Motor neuron (in vitro differentiated cells): Measurements from ENCODE around the gene COL5A3. TPM values are rescaled to one million over a fixed set of nuclear protein-coding genes. Genes with fewer than 3 reads are reported as not detected.

Experiments
- ATAC-seq, 8 experiments: fragments of 200-7000 bp; cut with Tn5 transposase; replicated peaks in 6 of 8; 2 replicates each; pipeline ENCODE4 v1.8.0; 2021; ENCODE audit warnings: mild to moderate bottlenecking in 8 of 8, moderate library complexity in 8 of 8
- H3K27ac ChIP-seq, 2 donors: fragments of 250-450 bp; sonication (Bioruptor Pico); 2 replicates each; pipeline ENCODE4 v1.9.0; 2021; ENCODE audit warnings: antibody characterized with exemption in 2 of 2, mild to moderate bottlenecking in 2 of 2, moderate library complexity in 1 of 2
- H3K4me1 ChIP-seq, 2 donors: fragments of 250-450 bp; sonication (Bioruptor Pico); replicated peaks in 1 of 2; 2 replicates each; pipeline ENCODE4 v1.6.1; 2021; ENCODE audit warnings: antibody characterized with exemption in 2 of 2, mild to moderate bottlenecking in 2 of 2, moderate library complexity in 1 of 2
- H3K4me3 ChIP-seq, 5 donors: fragments of 250-450 bp; sonication (Bioruptor Pico); 2 replicates each; pipeline ENCODE4 v1.9.0; 2021; ENCODE audit warnings: antibody characterized with exemption in 5 of 5, mild to moderate bottlenecking in 5 of 5, moderate library complexity in 4 of 5
- WGBS, 10 experiments: fragments of 450-650 bp; shearing (Covaris generic); methylation state at CpG; one replicate each; pipeline ENCODE4 v1.0.0; 2022; 5-methylcytosine and 5-hydroxymethylcytosine counted together
- in situ Hi-C, 9 experiments: fragments of 400-800 bp; cut with MboI; loops; one replicate each; pipeline ENCODE4 v1.15.0; 2021; ENCODE audit warnings: low sequenced_read_pairs in 9 of 9, low pct_unique_long_range_greater_than_20kb in 2 of 9; ENCODE audit not compliant: unreplicated experiment in 9 of 9
- total RNA-seq, 8 experiments: library from RNA; unstranded; fragments of 300-600 nt; gene quantifications; 2 replicates each; pipeline versions ENCODE4 v1.2.3 to v1.2.4, GENCODE V29; 2022

The COL5A3 gene
- total RNA-seq, 8 experiments from 2014 or later = 0.07 to 5.3 (median 0.19) TPM; not detected in 2

GRCh38 chr19:10008184-10008765 is 2.0 kb downstream of the COL5A3 start:
- in situ Hi-C loops = no loop called here
- no peak overlapping the region for H3K27ac ChIP-seq
- H3K4me1 ChIP-seq = peaks cover 3 to 34% of the 10 kb centered on the region in 2 donors
- WGBS, 10 experiments = 0 to 30% methylated on average over 3 to 4 of the region's 11 CpGs; no CpG with 5 or more reads in 8 of the 10 experiments
- H3K4me3 ChIP-seq = no peak overlapping the region
- peak in 2 of 8 experiments; percentile 2 to 4 for ATAC-seq

DNA sequence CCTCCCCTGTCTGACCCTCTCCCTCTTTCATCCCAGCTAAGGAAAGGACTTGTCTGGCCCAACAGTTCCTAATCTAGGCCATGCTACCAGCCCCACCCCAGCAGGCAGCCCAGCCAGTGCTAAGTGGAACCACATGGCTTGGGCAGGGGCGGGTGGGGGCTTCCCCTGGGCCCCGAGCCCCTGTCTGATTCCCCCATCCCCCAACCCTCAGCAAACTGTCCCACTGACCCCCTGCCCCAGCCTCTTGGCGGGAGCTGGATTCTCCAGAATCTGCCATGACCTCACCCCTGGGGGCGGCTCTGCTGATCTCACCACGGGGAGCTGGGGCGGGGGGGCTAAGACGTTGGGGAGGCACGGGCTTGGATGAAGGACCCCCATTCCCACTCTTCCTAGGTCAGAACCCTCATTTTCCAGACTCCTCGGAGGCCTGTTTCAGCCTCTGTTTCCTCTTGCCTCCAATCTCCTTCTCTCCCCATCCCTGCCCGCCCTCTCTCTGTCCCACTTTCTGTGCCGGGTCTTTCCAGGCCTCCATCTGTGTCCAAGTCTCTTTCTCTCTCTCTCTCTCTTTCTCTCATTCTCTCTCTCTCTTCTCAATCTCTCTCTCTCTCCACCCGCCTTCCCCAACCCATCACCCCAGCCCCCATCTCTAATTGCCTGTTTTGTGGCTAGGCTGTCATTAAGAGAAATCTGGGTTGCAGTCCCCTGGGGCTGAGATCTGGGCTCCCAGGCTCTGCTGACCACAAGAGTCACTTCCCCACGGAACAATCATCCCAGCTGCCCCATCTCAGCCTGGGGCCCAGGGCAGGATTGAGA is 2.7 kb downstream of the COL5A3 start:
- no peak for ATAC-seq
- in situ Hi-C loops = no loop called here
- Histone ChIP-seq H3K4me3 (no peak overlapping the region), H3K27ac (no peak overlapping the region), H3K4me1 (peaks cover 3 to 34% of the 10 kb centered on the region in 2 donors)
- 0 to 100% methylated on average over 1 of the region's 13 CpGs; no CpG with 5 or more reads in 8 of the 10 experiments for WGBS, 10 experiments

DNA sequence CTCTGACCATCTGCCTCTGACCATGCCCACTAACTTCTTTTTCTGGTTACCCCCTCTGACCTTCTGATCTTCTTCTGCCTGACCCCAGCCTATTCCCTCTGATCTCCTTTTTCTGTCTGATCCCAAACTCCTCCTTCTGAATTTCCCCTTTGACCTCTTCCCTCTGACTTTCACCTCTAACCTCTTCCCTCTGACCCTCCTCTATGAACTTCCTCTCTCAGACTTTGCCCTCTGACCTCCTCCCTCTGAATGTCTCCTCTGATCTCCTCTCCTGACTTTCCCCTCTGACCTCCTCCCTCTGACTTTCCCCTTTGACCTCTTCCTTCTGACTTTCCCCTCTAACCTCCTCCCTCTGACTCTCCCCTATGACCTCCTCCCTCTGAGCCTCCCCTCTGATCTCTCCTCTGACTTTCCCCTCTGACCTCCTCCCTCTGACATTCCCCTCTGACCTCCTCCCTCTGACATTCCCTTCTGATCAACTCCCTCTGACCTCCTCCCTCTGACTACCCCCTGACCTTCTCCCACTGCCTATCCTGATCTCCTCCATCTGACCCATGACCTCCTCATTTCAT is 3.5 kb downstream of the COL5A3 start:
- ATAC-seq = no peak
- Histone ChIP-seq H3K4me3 (no peak overlapping the region), H3K27ac (no peak overlapping the region), H3K4me1 (peaks cover 3 to 34% of the 10 kb centered on the region in 2 donors)
- in situ Hi-C loops = no loop called here

- 0 to 52% (median 17%) methylated on average over 1 to 4 of the region's 7 CpGs; no CpG with 5 or more reads in 7 of the 10 experiments for WGBS, 10 experiments
- ATAC-seq = no peak
- H3K4me1 ChIP-seq = peaks cover 3 to 34% of the 10 kb centered on the region in 2 donors
- in situ Hi-C loops = no loop called here
- no peak overlapping the region for H3K27ac ChIP-seq
- H3K4me3 ChIP-seq = no peak overlapping the region
Observed at GRCh38 chr19:10006335-10006708, 4.0 kb downstream of the COL5A3 start.

DNA sequence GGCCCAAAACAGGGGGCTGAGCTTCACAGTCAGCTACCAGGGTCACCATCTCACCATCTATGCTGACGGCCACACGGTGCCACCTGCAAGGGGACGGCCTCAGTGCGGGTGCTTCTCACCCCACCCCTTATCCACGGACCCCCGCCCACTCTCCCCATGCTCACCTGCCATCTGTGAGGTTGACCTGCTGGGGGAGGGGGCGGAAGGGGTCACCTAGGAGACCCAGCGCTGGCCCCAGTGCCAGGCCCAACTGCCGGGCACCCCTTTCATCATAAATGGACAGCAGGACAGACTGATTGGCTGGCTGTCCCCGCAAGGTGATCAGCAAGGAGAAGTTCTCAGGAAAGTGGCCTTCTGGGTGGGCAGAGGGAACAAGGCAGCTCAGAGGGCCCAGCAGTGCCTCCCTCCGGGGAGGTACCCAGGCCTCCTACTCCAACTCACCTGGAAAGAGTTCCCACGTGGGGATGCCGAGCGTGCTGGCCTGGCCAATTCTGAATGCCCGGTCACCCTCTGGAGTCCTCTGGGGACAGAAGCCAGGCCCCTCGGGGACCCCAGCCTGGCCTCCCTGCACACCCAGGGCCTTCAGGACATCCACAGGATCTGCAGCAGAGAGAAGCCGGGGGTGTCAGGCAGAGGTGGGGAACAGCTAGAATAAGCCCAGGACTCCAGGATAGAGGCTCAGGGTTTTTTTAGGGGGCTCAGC is 4.5 kb downstream of the COL5A3 start:
- Histone ChIP-seq H3K4me1 (peaks cover 3 to 34% of the 10 kb centered on the region in 2 donors), H3K27ac (no peak overlapping the region), H3K4me3 (no peak overlapping the region)
- ATAC-seq = no peak
- 40 to 83% (median 81%) methylated on average over 1 to 5 of the region's 17 CpGs; no CpG with 5 or more reads in 5 of the 10 experiments for WGBS, 10 experiments
- in situ Hi-C loops = no loop called here

GRCh38 chr19:10004617-10005016 is 5.7 kb downstream of the COL5A3 start:
- H3K4me1 ChIP-seq = peaks cover 3 to 24% of the 10 kb centered on the region in 2 donors
- in situ Hi-C loops = no loop called here
- no peak for ATAC-seq
- no peak overlapping the region for H3K27ac ChIP-seq
- no peak overlapping the region for H3K4me3 ChIP-seq
- WGBS, 10 experiments = 50 to 100% (median 75%) methylated on average over 1 to 4 of the region's 9 CpGs; no CpG with 5 or more reads in 6 of the 10 experiments

DNA sequence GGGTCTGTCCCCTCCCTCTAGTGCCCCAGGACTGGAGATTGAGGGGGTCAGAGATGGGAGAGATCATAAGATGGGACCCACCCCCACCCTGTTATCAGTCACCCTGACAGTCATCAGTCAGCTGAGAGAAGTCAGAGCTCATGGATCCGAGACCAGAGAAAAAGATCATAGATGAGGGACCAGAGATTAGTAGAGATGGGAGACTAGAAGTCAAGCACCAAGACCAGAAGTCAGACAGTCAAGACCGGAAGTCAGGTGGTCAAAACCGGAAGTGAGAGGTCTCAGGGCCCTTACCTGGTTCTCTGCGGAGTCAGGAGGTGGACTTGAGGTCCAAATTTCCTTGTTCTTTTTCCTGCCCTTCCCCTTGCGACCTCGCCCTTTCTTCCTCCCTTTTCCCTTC is 7.0 kb downstream of the COL5A3 start:
- Histone ChIP-seq H3K27ac (no peak overlapping the region), H3K4me3 (no peak overlapping the region), H3K4me1 (peaks cover 0 to 12% of the 10 kb centered on the region in 2 donors)
- in situ Hi-C loops = no loop called here
- WGBS, 10 experiments = 45 to 100% (median 67%) methylated on average over 1 to 3 of the region's 6 CpGs; no CpG with 5 or more reads in 6 of the 10 experiments
- no peak for ATAC-seq

DNA sequence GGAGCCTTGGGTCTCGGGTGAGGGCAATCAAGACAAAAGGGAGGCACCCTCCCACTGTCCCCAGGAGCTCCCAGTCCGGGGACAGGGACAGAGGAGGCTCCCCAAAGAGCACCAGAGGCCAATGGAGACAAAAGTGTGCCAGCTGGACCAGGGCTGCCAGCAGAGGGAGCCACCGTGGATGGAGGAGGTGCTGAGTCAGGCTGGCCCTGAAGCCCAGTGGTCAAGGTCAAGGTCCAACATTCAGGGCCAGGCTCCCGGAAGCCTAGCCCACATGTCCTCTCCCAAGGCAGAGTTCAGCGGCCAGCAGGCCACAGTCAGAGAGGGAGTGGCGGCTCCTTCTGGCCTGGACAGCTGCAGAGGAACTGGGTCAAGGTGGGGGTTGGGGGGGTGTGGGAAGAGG is 8.4 kb downstream of the COL5A3 start:
- WGBS, 10 experiments = 8 to 40% methylated on average over 1 to 2 of the region's 6 CpGs; no CpG with 5 or more reads in 8 of the 10 experiments
- no peak overlapping the region for H3K4me3 ChIP-seq
- no peaks in the 10 kb centered on the region for H3K4me1 ChIP-seq
- ATAC-seq = peak in 2 of 8 experiments; percentile 63 to 90
- in situ Hi-C loops = no loop called here
- no peak overlapping the region for H3K27ac ChIP-seq

DNA sequence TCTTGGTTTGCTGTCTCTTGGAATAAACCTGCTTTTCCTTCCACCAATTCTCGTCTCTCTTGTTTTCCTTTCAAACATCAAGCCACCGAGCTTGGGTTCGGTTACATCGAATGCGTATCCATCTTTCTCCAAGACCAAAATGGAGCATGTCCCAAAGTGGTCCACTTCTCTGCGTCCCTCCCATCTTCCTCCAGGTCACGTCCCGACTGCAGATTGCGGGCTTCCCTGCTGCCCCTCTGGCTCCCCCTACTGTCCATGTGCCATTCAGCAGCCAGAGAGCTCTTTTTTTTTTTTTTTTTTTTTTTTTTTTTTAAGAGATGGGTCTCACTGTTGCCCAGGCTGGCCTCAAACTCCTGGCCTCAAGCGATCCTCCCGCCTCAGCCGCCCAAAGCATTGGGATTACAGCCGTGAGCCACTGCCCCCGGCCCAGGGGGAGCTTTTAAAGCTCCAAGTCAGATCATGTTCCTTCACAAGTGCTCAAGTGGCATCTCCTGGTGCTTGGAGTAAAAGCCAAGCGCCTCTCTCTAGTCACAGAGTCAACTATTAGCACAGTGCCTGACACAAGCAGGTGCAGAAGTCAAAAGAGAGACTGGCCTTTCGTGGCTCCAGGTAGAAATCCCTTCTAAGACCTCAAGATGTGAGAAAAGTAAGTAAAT is 10.0 kb downstream of the COL5A3 start:
- in situ Hi-C loops = no loop called here
- no peaks in the 10 kb centered on the region for H3K4me1 ChIP-seq
- H3K4me3 ChIP-seq = no peak overlapping the region
- H3K27ac ChIP-seq = no peak overlapping the region
- 0 to 32% (median 7%) methylated on average over 2 to 12 of the region's 16 CpGs for WGBS, 10 experiments
- ATAC-seq = peak; percentile 48 to 73 (median 63)

- Histone ChIP-seq H3K4me3 (no peak overlapping the region), H3K27ac (no peak overlapping the region), H3K4me1 (no peaks in the 10 kb centered on the region)
- WGBS, 10 experiments = 18 to 81% (median 59%) methylated on average over 1 to 5 of the region's 5 CpGs; no CpG with 5 or more reads in 3 of the 10 experiments
- in situ Hi-C loops = no loop called here
- ATAC-seq = no peak
Observed at GRCh38 chr19:9996541-9996940, 13.8 kb downstream of the COL5A3 start.

GRCh38 chr19:9995999-9996398 is 14.3 kb downstream of the COL5A3 start:
- no peak for ATAC-seq
- no peak overlapping the region for H3K27ac ChIP-seq
- H3K4me1 ChIP-seq = no peaks in the 10 kb centered on the region
- no peak overlapping the region for H3K4me3 ChIP-seq
- WGBS, 10 experiments = 60 to 80% methylated on average over 1 of the region's 7 CpGs; no CpG with 5 or more reads in 8 of the 10 experiments
- in situ Hi-C loops = no loop called here

- H3K27ac ChIP-seq = no peak overlapping the region
- no peak overlapping the region for H3K4me3 ChIP-seq
- in situ Hi-C loops = no loop called here
- WGBS, 10 experiments = 50 to 100% (median 67%) methylated on average over 1 to 3 of the region's 8 CpGs; no CpG with 5 or more reads in 5 of the 10 experiments
- ATAC-seq = no peak
- no peaks in the 10 kb centered on the region for H3K4me1 ChIP-seq
Observed at GRCh38 chr19:9995084-9995483, 15.2 kb downstream of the COL5A3 start.
